ENCODE results near the gene AKR1A1. TPM values are rescaled to one million over a fixed set of nuclear protein-coding genes. Genes with fewer than 3 reads are reported as not detected.

AKR1A1 gene
- total and polyA plus RNA-seq, 2 of the 8 experiments (the other 6 are each of a cell fraction or from before 2014, with no cell fraction given) = 344 to 435 TPM

- TF ChIP-seq SIRT6 (IDR thresholded peaks at IDR 0.05; ENCODE audit: low read length) (no peak), ASH2L (IDR thresholded peaks at IDR 0.05; ENCODE audit: low read length) (peak; percentile 79), GABPA (IDR thresholded peaks at IDR 0.05; ENCODE audit: borderline replicate concordance, insufficient read depth, low read length) (0 out of 2 replicates have a peak, but pooled peaks have one; percentile 34), TBP (IDR thresholded peaks at IDR 0.05; ENCODE audit: low read depth, low read length) (peak; percentile 97), PHF8 (conservative IDR thresholded peaks at IDR 0.05; ENCODE audit: low read depth, low read length) (peak; percentile 100), MAFK (IDR thresholded peaks at IDR 0.05; ENCODE audit: low read depth, low read length) (no peak), CBX5 (IDR thresholded peaks at IDR 0.05; ENCODE audit: low read depth, low read length) (no peak), ATF2 (IDR thresholded peaks at IDR 0.05; ENCODE audit: low read length) (peak; percentile 83), YY1 (IDR thresholded peaks at IDR 0.05; ENCODE audit: low read depth, low read length) (no peak), SP1 (IDR thresholded peaks at IDR 0.05; ENCODE audit: low read depth, low read length) (peak; percentile 83), BRCA1 (IDR thresholded peaks at IDR 0.05; ENCODE audit: low read depth, low read length) (no peak), RXRA (IDR thresholded peaks at IDR 0.05; ENCODE audit: insufficient read depth, low read depth, low read length) (no peak), TAF1 (IDR thresholded peaks at IDR 0.05; ENCODE audit: low read depth, low read length) (peak; percentile 98), SIN3A (conservative IDR thresholded peaks at IDR 0.05 in 1 of 2, IDR thresholded peaks at IDR 0.05 in 1 of 2; ENCODE audit: low read depth in 1 of 2, low read length in 2 of 2) (peak in 1 of 2 experiments; percentile 92; a peak in 2 of 4 replicates), JUND (IDR thresholded peaks at IDR 0.05; ENCODE audit: low read length) (no peak), USF2 (IDR thresholded peaks at IDR 0.05; ENCODE audit: low read length) (no peak), SP2 (IDR thresholded peaks at IDR 0.05; ENCODE audit: low read length) (no peak), CEBPB (IDR thresholded peaks at IDR 0.05; ENCODE audit: low read depth, low read length) (no peak), JUN (IDR thresholded peaks at IDR 0.05; ENCODE audit: low read depth, low read length) (no peak), SP4 (IDR thresholded peaks at IDR 0.05; ENCODE audit: low read length) (peak; percentile 79; the same call in 1 of the 2 replicates), KDM4A (IDR thresholded peaks at IDR 0.05; ENCODE audit: low read depth, low read length, severe bottlenecking) (peak; percentile 50), POLR2A (IDR thresholded peaks at IDR 0.05; ENCODE audit: control extremely low read depth in 1 of 2, low read depth in 2 of 2, low read length in 2 of 2) (peak; percentile 95 to 99)
These were observed 33.2 kb downstream of the AKR1A1 start, which contains the start of gene NASP (continued) for GRCh38 chr1:45583666-45584350.
